GM18507 (cell line): Measurements from ENCODE around the gene G6PC1.
A peak's percentile ranks its signal among the peaks of the same experiment; 100 is the strongest.
"Not testable (repeated sequence)": the region's sequence is repeated elsewhere in the genome, so short reads cannot be mapped to it uniquely, and the experiment has no call there.

Experiments used
- DNase-seq: peaks from one replicate; pipeline ENCODE4 v3.0.0; 2011; ENCODE audit warnings: low read depth; ENCODE audit not compliant: insufficient read length; ENCODE audit errors: extremely low spot score
- FAIRE-seq: peaks from 2 replicates; lab custom pipeline; 2011; peaks lifted over from hg19 to GRCh38; lab: Jason Lieb, UNC

G6PC1 gene

GRCh38 chr17:42923472-42923871, 22.9 kb downstream of the G6PC1 start:
- not testable (repeated sequence) for FAIRE-seq, DNase-seq

GRCh38 chr17:42924891-42925290, 24.3 kb downstream of the G6PC1 start:
- no peak for DNase-seq
- FAIRE-seq, result no peak

GRCh38 chr17:42928714-42929496, 28.3 kb downstream of the G6PC1 start:
- FAIRE-seq, result peak; percentile 76
- peak; percentile 39 for DNase-seq

- FAIRE-seq, result no peak
Observed at GRCh38 chr17:42929497-42929844, 28.9 kb downstream of the G6PC1 start.

GRCh38 chr17:42937712-42938596, 37.4 kb downstream of the G6PC1 start:
- FAIRE-seq, result peak; percentile 49
- no peak for DNase-seq

More at GRCh38 chr17:42929497-42929844, 28.9 kb downstream of the G6PC1 start:
- DNase-seq, result no peak

GRCh38 chr17:42944211-42944610, 43.6 kb downstream of the G6PC1 start:
- FAIRE-seq (no peak), DNase-seq (no peak)

- FAIRE-seq (no peak), DNase-seq (no peak)
Observed at GRCh38 chr17:42946812-42947211, 46.2 kb downstream of the G6PC1 start.

GRCh38 chr17:42950044-42950783, 49.6 kb downstream of the G6PC1 start:
- no peak for FAIRE-seq
- DNase-seq, result no peak
